ENCODE results near the gene DAAM1.

DAAM1 gene

GRCh38 chr14:59224341-59224740 is 35.9 kb downstream of the DAAM1 start:
- peak; percentile 7 for DNase-seq

GRCh38 chr14:59225281-59225680 is 36.8 kb downstream of the DAAM1 start:
- no peak for DNase-seq

GRCh38 chr14:59228421-59228820 is 40.0 kb downstream of the DAAM1 start:
- DNase-seq = peak; percentile 60

- no peak for DNase-seq
These were observed 41.4 kb downstream of the DAAM1 start for GRCh38 chr14:59229653-59230406.

- no peak for DNase-seq
These were observed 47.7 kb downstream of the DAAM1 start for GRCh38 chr14:59236195-59236594.

GRCh38 chr14:59238216-59238615 is 49.7 kb downstream of the DAAM1 start:
- no peak for DNase-seq

- DNase-seq = no peak
These were observed 50.6 kb downstream of the DAAM1 start for GRCh38 chr14:59239022-59239421.

- DNase-seq = no peak
These were observed 51.9 kb downstream of the DAAM1 start for GRCh38 chr14:59240356-59240755.

GRCh38 chr14:59241121-59241520 is 52.7 kb downstream of the DAAM1 start:
- no peak for DNase-seq

GRCh38 chr14:59243174-59243573 is 54.7 kb downstream of the DAAM1 start:
- no peak for DNase-seq

- DNase-seq = no peak
These were observed 56.1 kb downstream of the DAAM1 start for GRCh38 chr14:59244581-59244980.

- no peak for DNase-seq
These were observed 57.4 kb downstream of the DAAM1 start for GRCh38 chr14:59245809-59246295.

- DNase-seq = peak; percentile 37
These were observed 58.1 kb downstream of the DAAM1 start for GRCh38 chr14:59246566-59246965.

GRCh38 chr14:59247801-59248584 is 59.5 kb downstream of the DAAM1 start:
- DNase-seq = no peak

GRCh38 chr14:59249029-59249428 is 60.6 kb downstream of the DAAM1 start:
- no peak for DNase-seq

- peak; percentile 87 for DNase-seq
These were observed 63.6 kb downstream of the DAAM1 start for GRCh38 chr14:59251811-59252771.

GRCh38 chr14:59252772-59253500 is 64.5 kb downstream of the DAAM1 start:
- peak; percentile 74 for DNase-seq

- no peak for DNase-seq
These were observed 65.1 kb downstream of the DAAM1 start for GRCh38 chr14:59253527-59253926.

- peak; percentile 97 for DNase-seq
These were observed 65.9 kb downstream of the DAAM1 start for GRCh38 chr14:59254146-59254910.

- peak; percentile 74 for DNase-seq
These were observed 66.6 kb downstream of the DAAM1 start for GRCh38 chr14:59254911-59255545.

- no peak for DNase-seq
These were observed 67.9 kb downstream of the DAAM1 start for GRCh38 chr14:59256331-59256730.

Data from fibroblast of skin of right biceps (primary cell).